ENCODE measurements around the gene LIN54.
"Not testable (repeated sequence)": the region's sequence is repeated elsewhere in the genome, so short reads cannot be mapped to it uniquely, and the experiment has no call there.

LIN54 gene

GRCh38 chr4:82939414-82939813 is 71.2 kb downstream of the LIN54 start:
- DNase-seq (ENCODE audit: low spot score): no peak

DNA sequence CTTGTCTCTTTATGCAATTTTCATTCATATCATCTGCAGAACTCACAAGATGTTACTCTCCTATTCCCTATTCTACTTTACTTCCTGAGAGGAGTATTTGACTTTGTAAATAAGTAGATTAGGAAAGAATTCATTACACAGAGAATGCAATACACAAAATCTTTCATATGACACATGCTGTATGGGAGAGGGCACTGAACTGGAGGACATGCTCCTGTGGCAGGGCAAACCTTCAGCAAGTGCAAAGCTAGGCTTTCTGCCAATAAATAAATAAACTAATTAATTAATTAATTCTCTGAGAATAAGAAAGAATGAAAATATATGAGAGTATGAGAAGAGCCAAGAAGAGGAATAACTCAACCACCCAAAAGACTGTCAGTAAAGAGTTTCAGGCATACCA is 76.2 kb downstream of the LIN54 start:
- no peak for DNase-seq (ENCODE audit: low spot score)

GRCh38 chr4:82930848-82931755 is 79.5 kb downstream of the LIN54 start:
- DNase-seq (ENCODE audit: low spot score): no peak

DNA sequence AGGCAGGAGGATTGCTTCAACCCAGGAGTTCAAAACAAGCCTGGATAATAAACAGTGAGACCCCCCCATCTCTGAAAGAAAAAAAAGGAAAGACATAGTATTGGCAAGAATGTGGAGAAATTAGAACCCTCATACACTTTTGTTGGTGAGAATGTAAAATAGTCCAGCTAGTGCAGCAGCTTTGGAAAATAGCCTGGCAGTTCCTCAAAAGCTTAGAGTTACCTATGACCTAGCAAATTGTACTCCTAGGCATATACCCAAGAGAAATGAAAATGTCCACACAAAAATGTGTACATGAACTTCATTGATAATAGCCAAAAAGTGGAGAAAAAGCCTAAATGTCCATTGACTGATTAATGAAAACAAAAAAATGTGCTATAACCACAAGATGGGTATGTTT is 88.8 kb downstream of the LIN54 start:
- DNase-seq (ENCODE audit: low spot score): no peak

GRCh38 chr4:82919386-82919785 is 91.2 kb downstream of the LIN54 start:
- DNase-seq (ENCODE audit: low spot score): no peak

- no peak for DNase-seq (ENCODE audit: low spot score)
Measured at GRCh38 chr4:82918091-82918490, 92.5 kb downstream of the LIN54 start.

DNA sequence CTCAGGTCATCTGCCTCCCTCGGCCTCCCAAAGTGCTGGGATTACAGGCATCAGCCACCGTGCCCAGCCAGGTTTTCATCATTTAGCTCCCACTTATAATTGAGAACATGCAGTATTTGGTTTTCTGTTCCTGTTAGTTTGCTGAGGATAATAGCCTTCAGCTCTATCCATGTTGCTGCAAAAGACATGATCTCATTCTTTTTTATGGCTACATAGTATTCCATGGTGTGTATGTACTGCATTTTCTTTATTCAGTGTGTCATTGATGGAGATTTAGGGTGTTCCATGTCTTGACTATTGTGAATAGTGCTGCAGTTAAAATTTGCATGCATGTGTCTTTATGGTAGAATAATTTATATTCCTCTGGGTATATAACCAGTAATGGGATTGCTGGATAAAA is 96.7 kb downstream of the LIN54 start:
- not testable (repeated sequence) for DNase-seq (ENCODE audit: low spot score)

- DNase-seq (ENCODE audit: low spot score): no peak
Measured at GRCh38 chr4:82913305-82913704, 97.3 kb downstream of the LIN54 start.

DNA sequence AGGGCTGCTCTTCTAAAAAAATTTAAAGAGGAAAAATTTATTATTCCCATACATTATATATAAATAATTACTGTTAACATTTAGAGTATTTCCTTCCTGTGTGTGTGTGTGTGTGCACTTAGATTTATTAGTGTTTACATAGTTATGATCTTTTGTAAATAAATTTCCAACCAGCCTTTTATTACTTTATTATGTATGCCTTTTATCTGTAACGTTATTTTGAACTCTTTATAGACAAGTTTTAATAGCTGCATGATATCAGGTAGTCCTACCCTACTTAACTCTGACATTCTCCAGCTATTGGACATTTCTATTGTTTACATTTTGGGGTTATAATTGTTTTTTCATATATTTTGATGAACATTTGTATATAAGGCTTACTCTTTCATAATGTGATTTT is 101.3 kb downstream of the LIN54 start:
- no peak for DNase-seq (ENCODE audit: low spot score)

- DNase-seq (ENCODE audit: low spot score): no peak
Measured at GRCh38 chr4:82906469-82906868, 104.2 kb downstream of the LIN54 start.

GRCh38 chr4:82905205-82905604 is 105.4 kb downstream of the LIN54 start:
- peak; percentile 62 for DNase-seq (ENCODE audit: low spot score)

GRCh38 chr4:82903737-82904136 is 106.9 kb downstream of the LIN54 start:
- DNase-seq (ENCODE audit: low spot score): no peak

DNA sequence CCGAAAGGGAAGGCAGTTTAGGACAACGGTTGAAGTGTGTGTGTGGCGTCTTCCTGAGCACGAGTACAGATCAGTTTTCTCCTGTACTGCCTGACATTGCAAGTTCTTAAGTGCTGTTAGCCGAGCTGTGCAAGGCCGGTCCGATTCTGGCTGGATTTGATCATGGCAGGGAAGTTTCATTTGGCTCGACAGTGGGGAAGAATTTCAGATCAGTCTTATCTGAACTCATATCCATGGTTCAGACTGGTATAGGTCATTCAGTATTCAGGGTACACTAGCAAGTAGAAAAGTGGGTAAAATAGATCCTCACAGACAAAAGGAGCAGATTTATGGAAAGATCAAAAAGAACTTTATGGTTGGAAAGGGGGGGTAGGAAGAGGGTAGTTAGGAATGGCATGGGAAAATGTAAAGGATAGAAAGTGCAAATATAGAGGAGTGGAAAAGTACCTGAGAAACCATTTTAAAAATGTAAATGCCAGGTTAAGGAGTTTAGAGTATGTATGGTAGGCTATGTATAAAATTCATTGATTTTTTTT is 109.4 kb downstream of the LIN54 start:
- DNase-seq (ENCODE audit: low spot score): no peak

DNA sequence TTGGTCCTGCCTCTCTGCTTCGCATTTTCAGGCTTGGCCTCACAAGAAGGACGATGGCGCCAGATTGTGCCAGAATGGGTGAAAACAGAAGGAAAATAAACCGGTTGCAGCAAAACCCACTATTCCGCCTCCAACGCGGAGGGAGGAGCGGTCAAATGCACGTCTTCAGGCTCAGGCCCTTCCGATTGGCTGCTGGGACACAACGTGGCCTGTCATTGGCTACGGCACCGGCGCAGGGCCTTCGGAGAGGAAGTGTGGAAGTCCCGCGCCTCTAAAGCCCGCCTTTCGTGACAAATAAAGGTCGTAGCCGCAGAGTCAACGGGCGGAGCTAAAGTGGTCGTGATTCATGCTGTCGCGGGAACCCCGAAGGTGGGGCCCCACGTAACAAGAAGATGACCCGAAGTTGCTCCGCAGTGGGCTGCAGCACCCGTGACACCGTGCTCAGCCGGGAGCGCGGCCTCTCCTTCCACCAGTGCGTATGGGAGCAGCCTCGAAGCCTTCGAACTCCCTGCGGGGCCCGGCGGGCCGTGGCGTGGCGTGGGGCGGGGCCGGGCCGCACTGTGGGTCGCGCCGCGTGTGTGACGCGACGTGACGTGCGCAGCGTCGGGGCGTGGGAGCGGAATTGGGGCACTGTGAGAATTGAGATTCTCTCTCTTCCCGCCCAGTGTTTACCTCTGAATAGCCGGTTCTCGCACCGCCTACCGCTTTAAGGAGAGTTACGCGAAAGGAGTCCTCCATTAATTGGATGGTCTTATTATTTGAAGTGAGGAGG is 110.0 kb downstream of the LIN54 start, which contains the start of gene THAP9:
Gene THAP9, plus strand, starts transcription at position 325 of the 772 bp plus-strand sequence. Its CDS starts 68 bp downstream, at position 393.
- peak; percentile 99 for DNase-seq (ENCODE audit: low spot score)

- DNase-seq (ENCODE audit: low spot score): no peak
Measured at GRCh38 chr4:82900066-82900410, 110.6 kb downstream of the LIN54 start.

DNA sequence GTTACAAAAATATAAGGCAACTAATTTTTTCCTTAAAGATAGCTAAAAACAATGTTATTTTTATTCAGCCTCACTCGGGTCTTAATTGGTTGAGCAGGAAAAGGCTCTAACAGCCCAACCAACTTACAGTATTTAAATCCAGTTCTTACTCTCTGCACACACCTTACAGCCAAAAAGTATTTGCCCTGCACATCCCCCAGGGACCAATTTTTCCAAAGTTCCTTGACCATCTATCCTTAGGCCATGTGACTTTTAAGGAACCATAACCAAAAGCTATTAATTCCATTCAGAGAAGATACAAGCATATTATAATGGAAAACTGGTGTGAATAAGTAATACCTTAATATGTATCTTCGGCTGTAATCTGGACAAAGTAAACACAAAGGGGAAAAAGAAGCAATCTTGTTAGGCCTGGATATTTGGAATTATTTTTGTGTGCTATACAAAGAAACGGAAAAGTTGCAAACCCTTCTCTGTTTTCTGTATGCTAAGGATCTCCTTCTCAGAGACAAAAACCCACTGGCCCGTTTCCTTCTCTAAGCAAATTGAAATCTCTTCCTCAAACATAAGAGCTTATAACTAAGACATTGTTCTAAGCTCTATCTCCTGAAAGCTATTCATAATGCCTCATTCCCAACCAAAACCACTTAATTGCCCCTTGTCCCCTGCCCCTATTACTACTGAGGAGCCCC is 111.1 kb downstream of the LIN54 start:
- no peak for DNase-seq (ENCODE audit: low spot score)

DNA sequence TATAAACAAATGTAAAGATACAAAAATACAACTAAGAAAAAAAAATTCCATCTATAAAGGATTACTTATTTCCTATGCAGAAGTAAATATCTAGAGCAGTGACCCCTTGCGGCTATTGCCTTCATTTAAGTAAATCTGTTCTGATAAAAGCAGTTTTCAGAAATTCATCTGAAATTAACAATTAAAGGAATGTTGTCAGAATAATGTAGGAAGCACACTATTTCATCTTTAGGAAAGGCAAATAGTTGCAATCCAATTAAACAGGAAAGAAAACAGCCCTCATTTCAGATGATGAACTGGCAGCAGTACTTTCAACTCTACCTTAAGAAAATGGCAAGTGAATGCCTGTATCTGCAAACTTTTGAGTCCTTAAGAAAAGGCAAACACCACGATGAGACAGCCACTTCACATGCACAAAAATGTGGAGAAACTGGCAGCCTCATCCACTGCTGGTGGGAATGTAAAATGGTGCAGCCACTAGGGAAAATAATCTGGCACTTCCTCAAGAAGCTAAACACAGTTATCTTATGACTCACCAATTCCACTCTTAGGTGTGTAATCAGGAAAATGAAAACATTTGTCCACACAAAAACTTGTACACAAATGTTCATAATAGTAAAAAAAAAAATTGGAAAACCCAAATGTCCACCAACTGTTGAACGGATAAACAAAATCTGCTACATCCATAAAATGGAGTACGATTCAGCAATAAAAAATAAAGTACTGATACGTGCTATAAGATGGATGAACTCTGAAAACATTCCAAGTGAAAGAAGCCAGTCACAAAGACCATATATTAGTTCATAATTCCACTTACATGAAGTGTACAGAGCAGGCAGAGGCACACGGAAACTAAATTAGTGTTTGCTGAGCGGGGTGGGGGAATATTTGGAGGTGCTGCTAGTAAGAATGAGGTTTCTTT is 112.0 kb downstream of the LIN54 start:
- peak; percentile 24 for DNase-seq (ENCODE audit: low spot score)

GRCh38 chr4:82896755-82897154 is 113.9 kb downstream of the LIN54 start:
- DNase-seq (ENCODE audit: low spot score): no peak

DNA sequence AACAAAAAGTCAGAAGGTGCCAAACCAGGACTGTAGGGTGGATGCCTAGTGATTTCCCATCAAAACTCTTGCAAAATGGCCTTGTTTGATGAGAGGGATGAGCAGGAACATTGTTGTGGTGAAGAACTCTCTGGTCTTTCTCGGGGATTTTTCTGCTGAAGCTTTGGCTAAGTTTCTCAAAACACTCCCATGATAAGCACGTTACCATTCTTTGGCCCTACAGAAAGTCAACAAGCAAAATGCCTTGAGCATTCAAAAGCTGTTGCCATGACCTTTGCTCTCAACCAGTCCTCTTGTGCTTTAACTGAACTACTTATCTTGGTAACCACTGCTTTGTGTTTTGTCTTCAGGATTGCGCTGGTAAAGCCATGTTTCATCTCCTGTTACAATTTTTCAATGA is 116.7 kb downstream of the LIN54 start:
- no peak for DNase-seq (ENCODE audit: low spot score)

DNA sequence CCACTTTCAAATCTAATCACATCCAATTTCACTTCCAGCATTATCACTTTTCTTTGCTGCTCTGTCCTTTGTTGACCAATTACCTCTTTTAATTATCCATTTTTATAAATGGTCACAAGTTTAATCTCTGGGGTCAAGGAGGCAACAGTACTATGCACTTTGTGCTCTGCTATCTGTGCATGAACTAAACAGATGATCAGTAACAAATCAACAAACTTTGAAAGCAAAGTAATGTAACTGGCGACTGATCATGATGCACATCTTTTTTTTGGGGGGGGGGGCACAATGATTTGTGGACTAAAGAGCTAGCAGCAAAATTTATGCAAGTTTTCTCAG is 118.2 kb downstream of the LIN54 start:
- no peak for DNase-seq (ENCODE audit: low spot score)

DNA sequence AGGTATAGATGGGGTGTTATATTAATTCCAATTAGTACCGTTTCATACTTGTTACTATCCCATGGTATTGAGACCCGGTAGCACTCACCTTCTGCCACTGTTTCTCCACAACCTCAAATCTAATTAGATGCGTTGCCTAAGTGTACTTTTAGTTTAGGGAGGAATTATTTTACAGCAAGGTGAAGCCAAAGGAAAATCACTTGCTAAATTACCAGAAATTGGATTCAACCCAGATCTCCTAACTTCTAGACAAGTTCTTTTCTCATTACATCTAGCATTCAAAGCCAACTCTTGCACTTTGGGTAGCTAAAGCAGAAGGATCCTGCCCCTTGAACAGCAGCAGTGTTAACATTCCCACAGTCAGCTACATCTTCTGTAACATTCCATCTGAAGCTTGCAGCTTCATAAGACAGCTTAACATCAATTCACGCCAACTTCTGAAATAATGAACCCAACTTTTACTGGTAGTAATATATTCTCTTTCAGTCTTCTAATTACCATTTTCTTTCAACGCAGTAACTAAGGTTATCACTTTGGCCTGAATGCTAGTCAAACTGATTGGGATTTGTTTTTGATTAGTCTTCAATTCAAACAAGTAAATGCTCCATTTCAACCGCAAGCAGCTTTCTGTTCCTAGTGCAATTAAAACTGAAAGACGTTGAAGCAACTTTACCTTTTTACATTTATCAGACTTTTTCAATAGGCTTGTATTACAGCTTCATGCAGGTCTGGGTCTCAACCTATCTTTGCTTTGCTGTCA is 118.7 kb downstream of the LIN54 start:
- DNase-seq (ENCODE audit: low spot score): no peak
